Mammary epithelial cell (primary cell): ENCODE results near the gene SCEL.

Experiments
- CTCF ChIP-seq, 2 donors: IDR thresholded peaks in 1 of 2; conservative IDR thresholded peaks in 1 of 2; 2 replicates each; pipeline ENCODE4 v1.5.1; 2011 to 2012; ENCODE audit warnings: inconsistent platforms in 2 of 2, low read length in 2 of 2, mild to moderate bottlenecking in 2 of 2, control low read depth in 1 of 2, low read depth in 1 of 2; ENCODE audit not compliant: insufficient read depth in 1 of 2; ENCODE audit errors: extremely low read depth in 1 of 2
- EZH2 ChIP-seq: IDR thresholded peaks from 2 replicates; pipeline ENCODE4 v1.6.1; 2012; ENCODE audit warnings: low read length, inconsistent platforms, borderline replicate concordance

GRCh38 chr13:77692746-77693448 lies 157.4 kb downstream of the SCEL start:
- no peak for TF ChIP-seq CTCF (conservative IDR thresholded peaks at IDR 0.05 in 1 of 2, IDR thresholded peaks at IDR 0.05 in 1 of 2; ENCODE audit: extremely low read depth in 1 of 2, insufficient read depth in 1 of 2, low read depth in 1 of 2, low read length in 2 of 2)
- TF ChIP-seq EZH2: no peak
